ENCODE data around the gene UNC13C. TPM values are rescaled to one million over a fixed set of nuclear protein-coding genes. Genes with fewer than 3 reads are reported as not detected.

Gene UNC13C
- total RNA-seq, 1 donor from 2014 or later, result not detected

DNA sequence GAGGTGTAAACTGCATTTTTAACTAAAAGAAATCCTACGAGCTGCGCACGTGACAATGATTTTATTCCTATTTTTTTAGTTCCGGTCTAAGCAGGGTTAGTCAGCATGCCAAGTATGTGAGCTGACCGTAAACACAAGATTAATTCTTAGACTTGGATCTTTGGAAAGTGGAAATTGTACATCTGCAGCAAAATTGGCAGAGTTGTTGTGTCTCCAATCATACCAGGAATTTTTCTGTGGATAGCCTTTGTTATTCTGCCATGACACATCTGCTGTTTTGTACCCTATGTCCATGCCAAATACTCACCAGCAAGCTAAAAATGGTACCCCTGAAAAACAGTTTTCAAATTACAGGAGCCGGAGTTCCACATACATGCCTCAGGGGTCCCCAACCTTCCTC lies 562.5 kb downstream of the UNC13C start:
- intact Hi-C loops (cut with DNase I), result no loop called here

DNA sequence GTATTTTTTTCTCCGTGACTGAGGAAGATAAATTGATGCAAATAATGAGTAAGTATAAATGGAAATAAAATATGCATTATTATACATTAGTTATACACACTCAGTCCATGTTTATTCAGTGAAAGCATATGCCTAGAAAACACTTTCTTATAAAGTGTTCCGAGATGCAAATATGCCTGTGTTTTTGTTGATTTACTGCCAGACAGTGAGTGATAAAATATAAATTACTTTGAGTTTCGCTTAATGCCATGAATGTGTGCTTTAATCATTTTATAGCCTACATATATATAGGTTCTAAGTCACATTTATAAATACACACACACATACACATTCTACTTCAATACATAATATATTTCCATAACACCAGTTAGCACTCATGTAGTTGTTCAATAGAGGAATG lies 569.2 kb downstream of the UNC13C start:
- no peak overlapping the region for H3K4me3 ChIP-seq
- no peaks in the 10 kb centered on the region for H3K9me3 ChIP-seq
- no peaks in the 10 kb centered on the region for H3K27me3 ChIP-seq
- TF ChIP-seq POLR2AphosphoS5 (IDR thresholded peaks at IDR 0.05; ENCODE audit: insufficient read depth in 1 of 2, low read depth in 1 of 2) (no peak), POLR2A (IDR thresholded peaks at IDR 0.05) (no peak)
- TF ChIP-seq, protein P1, sequence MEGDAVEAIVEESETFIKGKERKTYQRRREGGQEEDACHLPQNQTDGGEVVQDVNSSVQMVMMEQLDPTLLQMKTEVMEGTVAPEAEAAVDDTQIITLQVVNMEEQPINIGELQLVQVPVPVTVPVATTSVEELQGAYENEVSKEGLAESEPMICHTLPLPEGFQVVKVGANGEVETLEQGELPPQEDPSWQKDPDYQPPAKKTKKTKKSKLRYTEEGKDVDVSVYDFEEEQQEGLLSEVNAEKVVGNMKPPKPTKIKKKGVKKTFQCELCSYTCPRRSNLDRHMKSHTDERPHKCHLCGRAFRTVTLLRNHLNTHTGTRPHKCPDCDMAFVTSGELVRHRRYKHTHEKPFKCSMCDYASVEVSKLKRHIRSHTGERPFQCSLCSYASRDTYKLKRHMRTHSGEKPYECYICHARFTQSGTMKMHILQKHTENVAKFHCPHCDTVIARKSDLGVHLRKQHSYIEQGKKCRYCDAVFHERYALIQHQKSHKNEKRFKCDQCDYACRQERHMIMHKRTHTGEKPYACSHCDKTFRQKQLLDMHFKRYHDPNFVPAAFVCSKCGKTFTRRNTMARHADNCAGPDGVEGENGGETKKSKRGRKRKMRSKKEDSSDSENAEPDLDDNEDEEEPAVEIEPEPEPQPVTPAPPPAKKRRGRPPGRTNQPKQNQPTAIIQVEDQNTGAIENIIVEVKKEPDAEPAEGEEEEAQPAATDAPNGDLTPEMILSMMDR (IDR thresholded peaks at IDR 0.05), result no peak
- H3K27ac ChIP-seq, result no peak overlapping the region
- no peak for DNase-seq (ENCODE audit: extremely low spot score in 2 of 2)
- no peaks in the 10 kb centered on the region for H3K36me3 ChIP-seq
- intact Hi-C loops (cut with DNase I), result no loop called here
- no peaks in the 10 kb centered on the region for H3K4me1 ChIP-seq

More for the DNA sequence above, 562.5 kb downstream of the UNC13C start:
- Histone ChIP-seq H3K27ac (no peak overlapping the region), H3K4me1 (no peaks in the 10 kb centered on the region), H3K9me3 (no peaks in the 10 kb centered on the region), H3K27me3 (no peaks in the 10 kb centered on the region), H3K4me3 (no peak overlapping the region), H3K36me3 (no peaks in the 10 kb centered on the region)
- no peak for TF ChIP-seq POLR2A (IDR thresholded peaks at IDR 0.05)
- DNase-seq (ENCODE audit: extremely low spot score in 2 of 2), result no peak

DNA sequence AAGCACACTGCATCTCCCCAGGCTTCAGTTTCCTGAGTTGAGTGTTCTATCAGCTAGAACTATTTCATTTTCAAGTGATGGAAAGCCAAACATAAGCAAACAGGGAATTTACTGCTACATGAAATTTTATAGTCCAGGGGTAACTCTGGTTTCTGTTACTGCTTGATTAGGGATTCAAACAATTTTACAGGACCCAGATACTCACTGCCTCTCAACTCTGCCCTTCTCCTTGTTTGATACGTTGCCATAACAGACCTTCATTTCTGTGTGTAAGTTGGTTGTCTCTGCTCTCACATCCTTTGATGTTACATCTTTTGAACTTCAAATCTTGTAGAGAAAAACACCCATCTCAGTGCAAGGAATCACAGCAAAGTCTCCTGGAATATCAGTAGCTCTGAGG lies 572.7 kb downstream of the UNC13C start:
- H3K9me3 ChIP-seq, result no peaks in the 10 kb centered on the region
- TF ChIP-seq POLR2A (IDR thresholded peaks at IDR 0.05) (no peak), POLR2AphosphoS5 (IDR thresholded peaks at IDR 0.05; ENCODE audit: insufficient read depth in 1 of 2, low read depth in 1 of 2) (no peak)
- TF ChIP-seq, protein P1 (IDR thresholded peaks at IDR 0.05), result no peak
- H3K27me3 ChIP-seq, result no peaks in the 10 kb centered on the region
- no peaks in the 10 kb centered on the region for H3K4me1 ChIP-seq
- no peak for DNase-seq (ENCODE audit: extremely low spot score in 2 of 2)
- H3K36me3 ChIP-seq, result no peaks in the 10 kb centered on the region
- H3K27ac ChIP-seq, result no peak overlapping the region
- intact Hi-C loops (cut with DNase I), result no loop called here
- no peak overlapping the region for H3K4me3 ChIP-seq

DNA sequence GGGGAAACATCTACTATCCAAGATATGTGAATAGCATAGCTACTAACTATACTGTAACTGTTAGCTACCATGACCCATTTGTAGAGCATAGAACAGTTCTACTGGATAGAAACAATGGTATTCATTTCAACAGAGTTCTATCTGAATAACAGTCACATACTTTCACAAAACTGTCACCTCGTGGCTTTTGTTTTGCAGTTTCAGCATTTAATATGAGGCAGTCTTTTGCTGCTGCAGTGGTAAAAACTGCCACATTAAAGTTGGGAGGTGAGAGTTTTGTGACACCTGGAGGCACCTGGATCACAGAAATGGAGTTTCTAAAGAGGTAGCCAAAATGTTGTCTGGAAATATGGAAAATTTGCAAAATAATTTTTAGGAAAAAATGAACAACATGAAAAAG lies 578.0 kb downstream of the UNC13C start:
- no peak overlapping the region for H3K27ac ChIP-seq
- H3K27me3 ChIP-seq, result no peaks in the 10 kb centered on the region
- no peak overlapping the region for H3K4me3 ChIP-seq
- no peaks in the 10 kb centered on the region for H3K9me3 ChIP-seq
- intact Hi-C loops (cut with DNase I), result no loop called here
- no peaks in the 10 kb centered on the region for H3K36me3 ChIP-seq
- DNase-seq (ENCODE audit: extremely low spot score in 2 of 2), result no peak
- TF ChIP-seq POLR2AphosphoS5 (IDR thresholded peaks at IDR 0.05; ENCODE audit: insufficient read depth in 1 of 2, low read depth in 1 of 2), result no peak
- no peak for TF ChIP-seq POLR2A (IDR thresholded peaks at IDR 0.05)
- TF ChIP-seq, protein P1 (IDR thresholded peaks at IDR 0.05), result no peak
- no peaks in the 10 kb centered on the region for H3K4me1 ChIP-seq

DNA sequence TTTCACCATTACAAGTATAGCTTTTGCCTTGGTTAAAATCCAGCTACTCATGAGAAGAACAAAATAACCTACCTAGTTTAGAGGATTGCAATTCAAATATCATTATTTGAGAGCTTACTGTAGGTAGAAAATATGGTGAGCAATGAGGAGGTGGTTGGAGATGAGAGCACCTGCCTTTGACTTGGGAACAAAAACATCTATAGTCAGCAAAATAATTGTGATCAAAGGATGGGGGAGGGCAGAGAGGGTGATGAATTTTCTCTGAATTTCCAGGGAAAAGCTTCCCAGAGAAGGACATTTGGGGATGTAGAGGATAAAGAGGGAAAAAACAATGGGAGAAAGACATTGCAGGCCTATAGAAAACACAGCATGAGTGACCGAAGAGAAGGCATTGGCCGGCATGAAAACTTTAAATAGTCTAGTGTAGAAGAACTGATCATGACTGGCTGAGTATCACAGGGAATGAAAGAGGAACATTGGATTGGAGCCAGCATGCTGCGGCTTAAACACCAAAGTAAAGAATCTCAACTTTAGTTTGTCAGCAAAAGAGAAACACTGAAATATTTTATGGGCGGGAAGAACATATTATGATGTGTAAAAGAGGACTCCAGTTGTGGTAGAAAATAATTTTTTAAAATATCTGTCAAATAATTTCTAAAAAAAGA lies 581.3 kb downstream of the UNC13C start:
- intact Hi-C loops (cut with DNase I), result no loop called here
- Histone ChIP-seq H3K27ac (no peak overlapping the region), H3K36me3 (no peaks in the 10 kb centered on the region), H3K9me3 (no peaks in the 10 kb centered on the region), H3K4me1 (no peaks in the 10 kb centered on the region), H3K27me3 (no peaks in the 10 kb centered on the region), H3K4me3 (no peak overlapping the region)
- DNase-seq (ENCODE audit: extremely low spot score in 2 of 2), result no peak
- TF ChIP-seq POLR2A (IDR thresholded peaks at IDR 0.05) (no peak), POLR2AphosphoS5 (IDR thresholded peaks at IDR 0.05; ENCODE audit: insufficient read depth in 1 of 2, low read depth in 1 of 2) (no peak)
- TF ChIP-seq, protein P1 (IDR thresholded peaks at IDR 0.05), result no peak

All from vagina (tissue), 2 donors.